Muscle of arm (tissue), 12 donors: ENCODE results near the gene CCNF. TPM values are rescaled to one million over a fixed set of nuclear protein-coding genes. Genes with fewer than 3 reads are reported as not detected.
"Not testable (repeated sequence)": the region's sequence is repeated elsewhere in the genome, so short reads cannot be mapped to it uniquely, and the experiment has no call there.

Source experiments
- DNase-seq: peaks from one replicate; pipeline ENCODE4 v3.0.0-alpha.2; 2013
- polyA plus RNA-seq, 12 donors: library from polyadenylated mRNA; unstranded; fragments of 120-200 nt; gene quantifications; one replicate each; pipeline ENCODE4 v1.2.1, GENCODE V29; 2013; ENCODE audit not compliant: insufficient read length in 12 of 12

CCNF gene
- polyA plus RNA-seq, 12 donors, result 3.3 to 9.5 (median 6.5) TPM; not detected in 1

GRCh38 chr16:2427526-2427925 is 1.7 kb upstream of the CCNF start:
- DNase-seq, result no peak

DNA sequence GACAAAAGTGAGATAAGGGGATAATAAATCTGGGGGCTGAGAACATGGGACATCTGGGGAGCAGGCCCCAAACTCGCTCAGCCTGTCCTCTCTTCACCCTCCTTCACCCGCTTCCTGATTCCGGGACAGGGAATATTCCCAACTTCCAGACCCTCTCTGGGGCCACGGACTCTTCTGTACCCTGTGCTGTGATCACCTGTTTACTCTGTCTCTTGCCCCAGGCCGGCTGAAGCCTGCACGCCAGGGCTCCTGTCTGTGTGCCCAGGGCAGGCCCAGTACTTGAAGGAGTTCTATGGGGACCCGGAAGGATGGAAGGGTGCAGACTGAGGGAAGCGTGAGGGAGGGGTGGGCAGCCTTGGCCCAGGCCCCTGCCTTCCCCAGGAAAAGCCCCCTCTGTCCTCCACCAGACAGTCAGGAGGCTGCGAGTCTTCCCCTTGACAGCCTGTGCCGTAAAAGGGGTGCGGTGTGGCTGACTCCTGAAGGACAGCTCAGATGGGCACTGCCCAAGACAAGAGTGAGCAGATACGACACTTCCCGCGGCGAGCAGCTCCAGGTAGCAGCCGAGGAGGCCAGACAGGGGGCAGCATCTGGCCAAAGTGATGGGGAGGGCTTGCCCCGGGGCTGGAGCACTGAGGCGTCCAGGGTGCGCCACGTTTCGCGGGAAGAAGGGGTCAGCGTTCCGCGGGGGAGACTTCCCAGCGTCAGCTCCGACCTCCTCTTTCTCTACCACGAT is 1.0 kb upstream of the CCNF start:
- DNase-seq, result peak; percentile 64

DNA sequence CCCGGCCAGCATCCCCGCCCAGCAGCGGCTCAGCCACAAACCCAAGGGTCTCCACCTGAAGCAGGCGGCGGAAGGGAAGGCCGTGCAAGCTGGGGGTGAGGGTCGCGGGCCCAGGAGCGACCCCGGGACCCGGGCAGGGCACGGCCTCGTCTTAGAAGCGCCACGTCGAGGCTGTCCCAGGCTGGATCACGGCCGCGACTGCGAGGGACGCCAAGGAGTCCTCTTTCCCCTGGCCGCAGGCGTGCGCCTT is 538 bp upstream of the CCNF start:
- DNase-seq, result no peak

DNA sequence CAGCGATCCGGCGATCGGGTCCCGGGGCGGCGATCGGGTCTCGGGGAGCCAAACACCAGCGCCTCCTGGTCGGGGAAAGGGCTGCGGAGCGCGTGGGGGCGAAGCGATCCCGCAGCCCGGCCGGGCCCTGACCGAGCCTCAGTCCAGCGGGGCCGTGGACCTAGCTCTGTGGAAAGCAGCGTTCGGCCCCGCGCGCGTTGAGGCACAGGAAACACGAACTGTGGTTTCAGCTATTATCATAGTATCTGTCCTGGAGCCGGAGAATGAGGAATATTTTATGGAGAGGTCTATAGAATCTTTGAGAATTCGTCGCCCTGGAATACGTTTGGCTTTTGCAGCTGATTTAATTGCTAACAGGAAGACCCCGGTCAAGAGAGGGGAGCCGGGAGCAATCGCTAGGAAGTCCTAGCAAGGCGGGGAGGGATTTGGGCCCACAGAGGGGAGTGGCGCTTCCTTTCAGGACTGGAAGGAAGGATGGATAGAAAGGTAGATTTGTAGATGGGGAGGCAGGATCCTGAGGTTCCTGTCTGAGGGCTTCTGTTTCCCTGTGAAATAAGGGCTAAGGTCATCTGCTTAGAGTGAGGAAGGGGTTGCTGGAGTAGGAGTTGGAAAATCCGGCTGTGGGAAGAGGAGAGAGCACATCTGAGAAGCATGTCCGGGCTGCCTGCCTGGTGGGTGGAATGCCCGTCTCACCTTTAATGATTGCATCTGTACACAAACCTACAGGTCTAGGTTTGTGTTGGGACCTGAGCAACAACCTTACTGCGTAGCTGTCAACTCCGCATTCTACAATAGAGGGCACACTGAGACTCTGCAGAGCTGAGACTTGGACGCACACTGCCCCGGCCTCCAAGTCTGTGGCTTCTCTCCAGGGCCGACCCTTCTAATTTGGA is 770 bp downstream of the CCNF start:
- DNase-seq, result no peak

DNA sequence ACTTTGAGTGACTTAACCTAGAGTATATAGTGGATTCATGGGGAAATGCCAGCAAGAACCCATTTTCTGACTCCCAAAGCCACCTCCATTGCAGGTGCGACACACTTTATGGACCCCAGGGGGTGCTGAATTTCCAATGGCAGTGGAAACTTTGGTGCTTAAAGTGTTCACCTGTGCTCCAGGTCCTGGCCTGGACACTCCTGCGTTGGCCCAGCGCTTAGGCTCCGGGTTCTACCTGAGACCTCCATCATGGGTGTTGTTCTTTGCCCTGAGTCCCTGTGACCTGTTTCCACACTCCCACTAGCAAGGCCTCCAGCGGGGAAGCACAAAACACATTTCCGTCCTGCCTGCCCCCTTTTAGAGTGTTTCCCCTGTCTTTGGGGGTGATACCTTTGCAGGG is 3.0 kb downstream of the CCNF start:
- no peak for DNase-seq

- no peak for DNase-seq
Observed at GRCh38 chr16:2432801-2433505, 3.7 kb downstream of the CCNF start.

GRCh38 chr16:2435236-2435635 is 6.0 kb downstream of the CCNF start:
- DNase-seq, result not testable (repeated sequence)

GRCh38 chr16:2436110-2436509 is 6.9 kb downstream of the CCNF start:
- no peak for DNase-seq

DNA sequence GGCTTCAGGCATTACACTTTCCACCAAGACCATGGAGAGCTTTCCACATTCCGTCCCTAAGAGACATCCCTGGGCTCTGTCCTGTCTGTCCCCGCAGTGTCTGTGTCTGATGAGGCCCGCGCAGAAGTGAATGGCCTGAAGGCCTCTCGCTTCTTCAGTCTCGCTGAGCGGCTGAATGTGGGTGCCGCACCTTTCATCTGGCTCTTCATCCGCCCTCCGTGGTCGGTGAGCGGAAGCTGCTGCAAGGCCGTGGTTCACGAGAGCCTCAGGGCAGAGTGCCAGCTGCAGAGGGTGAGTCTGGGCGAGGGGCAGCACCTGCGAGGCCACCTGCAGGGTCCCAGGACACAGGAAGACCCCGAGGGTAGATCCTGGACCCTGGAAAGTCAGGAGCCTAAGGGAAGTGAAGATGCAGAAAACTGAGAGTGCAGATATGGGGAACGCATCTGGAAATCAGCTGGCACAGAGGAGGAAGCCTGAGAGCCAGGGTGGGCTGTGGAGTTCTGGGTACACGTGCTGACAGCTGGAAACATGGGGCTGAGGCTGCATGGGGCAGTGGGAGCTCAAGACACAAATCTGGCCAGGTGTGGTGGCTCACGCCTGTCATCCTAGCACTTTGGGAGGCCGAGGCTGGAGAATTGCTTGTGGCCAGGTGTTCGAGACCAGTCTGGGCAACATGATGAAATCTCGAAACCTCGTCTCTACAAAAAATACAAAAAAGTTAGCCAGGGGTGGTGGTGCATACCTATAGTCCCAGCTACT is 8.0 kb downstream of the CCNF start:
- DNase-seq, result no peak

GRCh38 chr16:2438121-2438520 is 8.9 kb downstream of the CCNF start:
- DNase-seq, result no peak

- no peak for DNase-seq
Observed at GRCh38 chr16:2439598-2439997, 10.4 kb downstream of the CCNF start.

DNA sequence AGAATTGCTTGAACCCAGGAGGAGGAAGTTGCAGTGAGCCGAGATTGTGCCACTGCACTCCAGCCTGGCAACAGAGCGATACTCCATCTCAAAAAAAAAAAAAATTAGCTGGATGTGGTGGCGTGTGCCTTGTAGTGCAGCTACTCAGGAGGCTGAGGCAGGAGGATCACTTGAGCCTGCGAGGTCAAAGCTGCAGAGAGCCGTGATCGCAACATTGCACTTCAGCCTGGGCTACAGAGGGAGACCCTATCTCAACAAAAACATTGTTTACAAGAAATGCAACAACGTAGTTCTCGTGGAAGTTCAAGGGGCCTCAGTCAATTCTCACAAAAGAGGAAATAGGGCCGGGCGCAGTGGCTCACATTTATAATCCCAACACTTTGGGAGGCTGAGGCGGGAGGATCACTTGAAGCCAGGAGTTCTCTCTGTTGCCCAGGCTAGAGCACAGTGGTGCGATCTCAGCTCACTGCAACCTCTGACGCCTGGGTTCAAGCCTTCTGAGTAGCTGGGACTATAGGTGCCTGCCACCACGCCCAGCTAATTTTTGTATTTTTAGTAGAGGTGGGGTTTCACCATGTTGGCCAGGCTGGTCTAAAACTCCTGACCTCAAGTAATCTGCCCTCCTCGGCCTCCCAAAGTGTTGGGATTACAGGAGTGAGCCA is 12.0 kb downstream of the CCNF start:
- DNase-seq, result not testable (repeated sequence)

DNA sequence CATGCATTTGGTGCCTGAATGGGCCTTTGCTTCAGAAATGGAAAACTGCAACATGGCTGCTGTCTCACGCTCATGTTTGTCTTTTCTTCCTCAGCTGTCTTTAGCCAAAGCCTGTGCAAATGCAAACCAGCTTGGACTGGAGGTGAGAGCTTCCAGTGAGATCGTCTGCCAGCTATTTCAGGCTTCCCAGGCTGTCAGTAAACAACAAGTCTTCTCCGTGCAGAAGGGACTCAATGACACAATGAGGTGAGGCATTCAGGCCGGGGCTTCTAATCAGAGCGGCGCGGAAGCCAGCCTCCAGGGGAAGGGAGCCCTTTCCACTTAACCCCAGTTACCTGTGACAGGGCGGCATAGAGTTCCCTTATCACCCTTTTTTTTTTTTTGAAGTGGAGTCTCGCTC is 14.3 kb downstream of the CCNF start:
- DNase-seq, result no peak

- no peak for DNase-seq
Observed at GRCh38 chr16:2447920-2448583, 18.8 kb downstream of the CCNF start.

- no peak for DNase-seq
Observed at GRCh38 chr16:2449118-2449517, 19.9 kb downstream of the CCNF start.

GRCh38 chr16:2450535-2450934 is 21.3 kb downstream of the CCNF start:
- DNase-seq, result no peak

DNA sequence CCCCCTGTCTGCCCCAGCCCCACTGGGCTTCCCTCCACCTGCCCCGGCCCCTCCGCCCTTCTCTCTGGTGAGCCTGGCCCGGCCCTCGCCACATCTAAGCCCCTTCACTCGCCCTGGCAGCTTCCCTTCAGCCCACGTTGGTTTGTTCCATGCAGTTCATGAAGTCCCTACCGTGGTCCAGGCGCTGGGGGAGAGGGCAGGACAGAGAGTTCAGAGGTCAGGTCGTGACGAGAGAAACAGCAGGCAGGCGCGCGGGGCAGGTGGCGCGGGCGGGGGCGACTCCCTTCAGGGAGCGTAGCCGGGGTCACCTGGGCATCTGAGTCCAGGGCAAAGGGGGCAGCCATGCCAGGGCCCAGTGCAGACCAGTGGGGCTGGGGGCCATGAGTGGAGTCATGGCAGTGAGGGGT is 21.7 kb downstream of the CCNF start:
- DNase-seq, result no peak

GRCh38 chr16:2451851-2452320 is 22.6 kb downstream of the CCNF start:
- no peak for DNase-seq

- DNase-seq, result no peak
Observed at GRCh38 chr16:2452650-2453049, 23.4 kb downstream of the CCNF start.

DNA sequence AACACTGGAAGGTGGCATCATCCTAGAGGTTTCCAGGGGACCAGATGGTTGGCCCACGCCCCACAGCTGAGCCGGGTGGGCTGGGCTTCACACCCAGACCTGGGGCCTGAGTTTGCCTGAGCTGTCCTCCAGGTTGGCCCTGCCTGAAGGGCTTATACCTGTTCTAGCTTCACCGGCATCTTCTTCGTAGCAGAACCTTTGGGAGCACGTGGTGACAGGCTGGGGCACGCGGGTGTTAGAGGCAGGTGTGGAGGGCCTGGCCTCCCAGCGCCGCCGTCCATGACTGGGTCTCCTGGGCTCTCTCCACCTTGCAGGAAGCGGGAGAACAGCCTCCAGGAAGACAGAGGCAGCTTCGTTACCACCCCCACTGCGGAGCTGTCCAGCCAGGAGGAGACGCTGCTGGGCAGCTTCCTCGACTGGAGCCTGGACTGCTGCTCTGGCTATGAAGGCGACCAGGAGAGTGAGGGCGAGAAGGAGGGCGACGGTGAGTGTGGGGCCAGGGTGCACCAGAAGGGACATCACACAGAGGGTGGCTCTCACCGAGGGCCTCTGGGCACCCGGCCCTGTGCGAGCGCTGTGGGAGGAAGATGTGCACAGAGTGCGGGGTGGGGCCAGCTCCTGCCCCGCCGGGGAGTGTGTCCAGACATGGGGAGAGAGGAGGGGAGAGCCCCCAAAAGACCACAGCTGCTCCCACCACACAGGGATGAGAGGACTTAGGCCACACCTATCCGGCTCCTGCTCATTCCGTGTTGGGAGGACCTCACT is 26.0 kb downstream of the CCNF start:
- DNase-seq, result no peak
